ENCODE measurements around the gene NPFF. TPM values are rescaled to one million over a fixed set of nuclear protein-coding genes. Genes with fewer than 3 reads are reported as not detected.

NPFF gene
- total RNA-seq, 2 donors from 2014 or later: not detected

GRCh38 chr12:53474819-53475218 lies 32.5 kb downstream of the NPFF start:
- Mint-ChIP-seq H3K9me3 (no peaks in the 10 kb centered on the region), H3K27ac (peak overlapping the region; percentile 86), H3K4me1 (peaks cover 57% of the 10 kb centered on the region), H3K4me3 (no peak overlapping the region), H3K27me3 (ENCODE audit: insufficient read depth) (no peaks in the 10 kb centered on the region), H3K36me3 (ENCODE audit: low read depth) (peaks cover 87% of the 10 kb centered on the region)
- 94 to 98% methylated on average over 6 to 13 of the region's 13 CpGs for WGBS, 2 experiments (ENCODE audit: insufficient coverage in 1 of 2, insufficient read length in 1 of 2)
- H3K27me3 ChIP-seq (ENCODE audit: control insufficient read depth, insufficient read depth, low read length, poor library complexity, severe bottlenecking): no peaks in the 10 kb centered on the region
- peaks cover 35% of the 10 kb centered on the region for H3K4me1 ChIP-seq (ENCODE audit: control insufficient read depth, insufficient read depth, low read length)
- no peaks in the 10 kb centered on the region for H3K9me3 ChIP-seq (ENCODE audit: control insufficient read depth, low read length)
- no peak overlapping the region for H3K27ac ChIP-seq (ENCODE audit: low read depth, low read length)
- no peak overlapping the region for H3K9ac ChIP-seq (ENCODE audit: extremely low read depth, low read length, poor library complexity, severe bottlenecking)
- peak; percentile 52 for DNase-seq
- no peak overlapping the region for H3K4me3 ChIP-seq (ENCODE audit: low read length)
- H3K36me3 ChIP-seq (ENCODE audit: control insufficient read depth, insufficient read depth, low read length): peaks cover 97% of the 10 kb centered on the region
- TF ChIP-seq CTCF (conservative IDR thresholded peaks at IDR 0.05): no peak

- Mint-ChIP-seq H3K27me3 (ENCODE audit: insufficient read depth) (no peaks in the 10 kb centered on the region), H3K4me1 (peaks cover 52% of the 10 kb centered on the region), H3K36me3 (ENCODE audit: low read depth) (peaks cover 86% of the 10 kb centered on the region), H3K9me3 (no peaks in the 10 kb centered on the region), H3K27ac (peak overlapping the region; percentile 86), H3K4me3 (no peak overlapping the region)
- 88 to 100% methylated on average over 1 to 2 of the region's 2 CpGs for WGBS, 2 experiments (ENCODE audit: insufficient coverage in 1 of 2, insufficient read length in 1 of 2)
- Histone ChIP-seq H3K27me3 (ENCODE audit: control insufficient read depth, insufficient read depth, low read length, poor library complexity, severe bottlenecking) (no peaks in the 10 kb centered on the region), H3K9ac (ENCODE audit: extremely low read depth, low read length, poor library complexity, severe bottlenecking) (no peak overlapping the region), H3K4me3 (ENCODE audit: low read length) (no peak overlapping the region), H3K4me1 (ENCODE audit: control insufficient read depth, insufficient read depth, low read length) (peaks cover 31% of the 10 kb centered on the region), H3K9me3 (ENCODE audit: control insufficient read depth, low read length) (no peaks in the 10 kb centered on the region), H3K36me3 (ENCODE audit: control insufficient read depth, insufficient read depth, low read length) (peaks cover 97% of the 10 kb centered on the region), H3K27ac (ENCODE audit: low read depth, low read length) (no peak overlapping the region)
- no peak for TF ChIP-seq CTCF (conservative IDR thresholded peaks at IDR 0.05)
- no peak for DNase-seq
Measured at GRCh38 chr12:53474077-53474476, 33.2 kb downstream of the NPFF start.

- Mint-ChIP-seq H3K27ac (no peak overlapping the region), H3K9me3 (no peaks in the 10 kb centered on the region), H3K36me3 (ENCODE audit: low read depth) (peaks cover 90% of the 10 kb centered on the region), H3K4me1 (peaks cover 59% of the 10 kb centered on the region), H3K27me3 (ENCODE audit: insufficient read depth) (no peaks in the 10 kb centered on the region), H3K4me3 (no peak overlapping the region)
- no peak for DNase-seq
- TF ChIP-seq CTCF (conservative IDR thresholded peaks at IDR 0.05): no peak
- Histone ChIP-seq H3K4me3 (ENCODE audit: low read length) (peak overlapping the region; percentile 12), H3K9me3 (ENCODE audit: control insufficient read depth, low read length) (no peaks in the 10 kb centered on the region), H3K9ac (ENCODE audit: extremely low read depth, low read length, poor library complexity, severe bottlenecking) (no peak overlapping the region), H3K27ac (ENCODE audit: low read depth, low read length) (no peak overlapping the region), H3K4me1 (ENCODE audit: control insufficient read depth, insufficient read depth, low read length) (peaks cover 29% of the 10 kb centered on the region), H3K27me3 (ENCODE audit: control insufficient read depth, insufficient read depth, low read length, poor library complexity, severe bottlenecking) (no peaks in the 10 kb centered on the region), H3K36me3 (ENCODE audit: control insufficient read depth, insufficient read depth, low read length) (peaks cover 98% of the 10 kb centered on the region)
- 100% methylated on average over 1 of the region's 1 CpG; no CpG with 5 or more reads in 1 of the 2 experiments for WGBS, 2 experiments (ENCODE audit: insufficient coverage in 1 of 2, insufficient read length in 1 of 2)
Measured at GRCh38 chr12:53472056-53472582, 35.2 kb downstream of the NPFF start.

Measured in endodermal cell (in vitro differentiated cells).